Cerebellar cortex (tissue), 1 donor: ENCODE data around the gene LSM3.

Experiments used
- DNase-seq: peaks from one replicate; pipeline ENCODE4 v3.0.0-alpha.2; 2015; ENCODE audit warnings: low spot score

LSM3 gene

GRCh38 chr3:14178247-14179113 lies at the start of gene LSM3, which contains the start of gene XPC:
TSS of gene LSM3 (plus strand) at chr3:14178817. CDS start at chr3:14178861, 44 bp downstream.
TSS of gene XPC (minus strand) at chr3:14178601. CDS start at chr3:14178568, 33 bp downstream.
- peak; percentile 100 for DNase-seq

GRCh38 chr3:14129296-14129695 lies 49.3 kb upstream of the LSM3 start:
- DNase-seq: no peak

- no peak for DNase-seq
Measured at GRCh38 chr3:14130230-14130629, 48.4 kb upstream of the LSM3 start.

GRCh38 chr3:14130707-14131106 lies 47.9 kb upstream of the LSM3 start:
- no peak for DNase-seq

GRCh38 chr3:14131134-14131533 lies 47.5 kb upstream of the LSM3 start:
- no peak for DNase-seq

GRCh38 chr3:14132120-14132519 lies 46.5 kb upstream of the LSM3 start:
- DNase-seq: no peak

- no peak for DNase-seq
Measured at GRCh38 chr3:14132689-14133088, 45.9 kb upstream of the LSM3 start.

GRCh38 chr3:14133188-14133800 lies 45.3 kb upstream of the LSM3 start:
- no peak for DNase-seq

GRCh38 chr3:14133876-14134275 lies 44.7 kb upstream of the LSM3 start:
- no peak for DNase-seq

- no peak for DNase-seq
Measured at GRCh38 chr3:14134291-14134690, 44.3 kb upstream of the LSM3 start.

GRCh38 chr3:14135581-14135980 lies 43.0 kb upstream of the LSM3 start:
- no peak for DNase-seq

- DNase-seq: no peak
Measured at GRCh38 chr3:14137004-14137403, 41.6 kb upstream of the LSM3 start.

GRCh38 chr3:14137445-14137844 lies 41.2 kb upstream of the LSM3 start:
- no peak for DNase-seq

- DNase-seq: no peak
Measured at GRCh38 chr3:14138109-14138877, 40.3 kb upstream of the LSM3 start.

- DNase-seq: no peak
Measured at GRCh38 chr3:14138878-14139655, 39.5 kb upstream of the LSM3 start.

GRCh38 chr3:14139771-14140170 lies 38.8 kb upstream of the LSM3 start:
- DNase-seq: no peak

- no peak for DNase-seq
Measured at GRCh38 chr3:14140668-14141067, 37.9 kb upstream of the LSM3 start.

- no peak for DNase-seq
Measured at GRCh38 chr3:14141144-14141543, 37.5 kb upstream of the LSM3 start.

- no peak for DNase-seq
Measured at GRCh38 chr3:14141602-14142341, 36.8 kb upstream of the LSM3 start.

GRCh38 chr3:14142567-14143270 lies 35.9 kb upstream of the LSM3 start:
- no peak for DNase-seq
